IMR-90 (cell line): ENCODE results near the gene OSM.

Experiments
- CEBPB ChIP-seq: IDR thresholded peaks from 2 replicates; pipeline ENCODE4 v1.6.1; 2012; ENCODE audit warnings: low read depth, low read length, improper control_type of control experiment
- ELK1 ChIP-seq: fragments of 150-350 bp; IDR thresholded peaks from 2 replicates; pipeline ENCODE4 v1.6.1; 2016; ENCODE audit warnings: low read depth, mild to moderate bottlenecking, low read length, moderate library complexity, borderline replicate concordance
- FOS ChIP-seq: fragments of 150-350 bp; IDR thresholded peaks from 2 replicates; pipeline ENCODE4 v1.6.1; 2016; ENCODE audit warnings: low read depth, low read length
- MAZ ChIP-seq: IDR thresholded peaks from 2 replicates; pipeline ENCODE4 v1.6.1; 2012; ENCODE audit warnings: low read depth, mild to moderate bottlenecking, low read length, improper control_type of control experiment, moderate library complexity, borderline replicate concordance
- NFE2L2 ChIP-seq: fragments of 150-350 bp; IDR thresholded peaks from 2 replicates; pipeline ENCODE4 v1.6.1; 2016; ENCODE audit warnings: low read depth, mild to moderate bottlenecking, low read length
- POLR2A ChIP-seq: IDR thresholded peaks from 2 replicates; pipeline ENCODE4 v1.6.1; 2012; ENCODE audit warnings: mild to moderate bottlenecking, low read depth, low read length
- RAD21 ChIP-seq: IDR thresholded peaks from 2 replicates; pipeline ENCODE4 v1.6.1; 2012; ENCODE audit warnings: low read length, improper control_type of control experiment
- RCOR1 ChIP-seq: IDR thresholded peaks from 2 replicates; pipeline ENCODE4 v1.6.1; 2012; ENCODE audit warnings: mild to moderate bottlenecking, low read length, improper control_type of control experiment; ENCODE audit not compliant: insufficient replicate concordance
- RFX5 ChIP-seq: IDR thresholded peaks from 2 replicates; pipeline ENCODE4 v1.8.0; 2012; ENCODE audit warnings: low read depth, mild to moderate bottlenecking, low read length, moderate library complexity
- SMC3 ChIP-seq: fragments of 150-350 bp; IDR thresholded peaks from 2 replicates; pipeline ENCODE4 v1.6.1; 2016; ENCODE audit warnings: low read depth, mild to moderate bottlenecking, antibody characterized with exemption, low read length, moderate library complexity
- TF ChIP-seq, protein P1 (sequence below): conservative IDR thresholded peaks from 2 replicates; pipeline ENCODE4 v1.5.1; 2012; ENCODE audit warnings: mild to moderate bottlenecking, low read depth, low read length, improper control_type of control experiment

- TF ChIP-seq, protein P1, sequence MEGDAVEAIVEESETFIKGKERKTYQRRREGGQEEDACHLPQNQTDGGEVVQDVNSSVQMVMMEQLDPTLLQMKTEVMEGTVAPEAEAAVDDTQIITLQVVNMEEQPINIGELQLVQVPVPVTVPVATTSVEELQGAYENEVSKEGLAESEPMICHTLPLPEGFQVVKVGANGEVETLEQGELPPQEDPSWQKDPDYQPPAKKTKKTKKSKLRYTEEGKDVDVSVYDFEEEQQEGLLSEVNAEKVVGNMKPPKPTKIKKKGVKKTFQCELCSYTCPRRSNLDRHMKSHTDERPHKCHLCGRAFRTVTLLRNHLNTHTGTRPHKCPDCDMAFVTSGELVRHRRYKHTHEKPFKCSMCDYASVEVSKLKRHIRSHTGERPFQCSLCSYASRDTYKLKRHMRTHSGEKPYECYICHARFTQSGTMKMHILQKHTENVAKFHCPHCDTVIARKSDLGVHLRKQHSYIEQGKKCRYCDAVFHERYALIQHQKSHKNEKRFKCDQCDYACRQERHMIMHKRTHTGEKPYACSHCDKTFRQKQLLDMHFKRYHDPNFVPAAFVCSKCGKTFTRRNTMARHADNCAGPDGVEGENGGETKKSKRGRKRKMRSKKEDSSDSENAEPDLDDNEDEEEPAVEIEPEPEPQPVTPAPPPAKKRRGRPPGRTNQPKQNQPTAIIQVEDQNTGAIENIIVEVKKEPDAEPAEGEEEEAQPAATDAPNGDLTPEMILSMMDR, result no peak
- TF ChIP-seq POLR2A (peak; percentile 34; the same call in 1 of the 2 replicates), SMC3 (no peak), RAD21 (no peak), RFX5 (no peak), CEBPB (no peak), ELK1 (no peak), NFE2L2 (no peak), MAZ (no peak), FOS (no peak), RCOR1 (no peak)
Measured at GRCh38 chr22:30248484-30248883, 18.2 kb downstream of the OSM start.
